ENCODE data around the gene ARHGAP15. TPM values are rescaled to one million over a fixed set of nuclear protein-coding genes. Genes with fewer than 3 reads are reported as not detected.
A peak's percentile ranks its signal among the peaks of the same experiment; 100 is the strongest.

ARHGAP15 gene
- total and polyA plus RNA-seq, 9 donors = 1.5 to 10.0 (median 2.6) TPM

GRCh38 chr2:143513081-143513480 lies 383.9 kb downstream of the ARHGAP15 start:
- intact Hi-C loops (cut with DNase I) = loop anchor here in 1 of 4 donors (5.0 kb wide), 1 partner anchor 1009 kb away; the partner anchor contains the start of gene ZEB2
- TF ChIP-seq CTCF (IDR thresholded peaks at IDR 0.05) = peak; percentile 64 to 67 (median 65)
- TF ChIP-seq POLR2A (IDR thresholded peaks at IDR 0.05) = no peak
- TF ChIP-seq EP300 (IDR thresholded peaks at IDR 0.05) = no peak
- peak; percentile 36 to 68 (median 56) for DNase-seq
- Histone ChIP-seq H3K27ac (peak overlapping the region in 1 of 2 donors; percentile 18), H3K9me3 (no peaks in the 10 kb centered on the region), H3K4me3 (no peak overlapping the region), H3K27me3 (no peaks in the 10 kb centered on the region), H3K4me1 (ENCODE audit: insufficient read depth) (no peaks in the 10 kb centered on the region), H3K36me3 (no peaks in the 10 kb centered on the region)
- WGBS, 3 donors = 3 to 7% (median 5%) methylated on average over 2 of the region's 2 CpGs

DNA sequence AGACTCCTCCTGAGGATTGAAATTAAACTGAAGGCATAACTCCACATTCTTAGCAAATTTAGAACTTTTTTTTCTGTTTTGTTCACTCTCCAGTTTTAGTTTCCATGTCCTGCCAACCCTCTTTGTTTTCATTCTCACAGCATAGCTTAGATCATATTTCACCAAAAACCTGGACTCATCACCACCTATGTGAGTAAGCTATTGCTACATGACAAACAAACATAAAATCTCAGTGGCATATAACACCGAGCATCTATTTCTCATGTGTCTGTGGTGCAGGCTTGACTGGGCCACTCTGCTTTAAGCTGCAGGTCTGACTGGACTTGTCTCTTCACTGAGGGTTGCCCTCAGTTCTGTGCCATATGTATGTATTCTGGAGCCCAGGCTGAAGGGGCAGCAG lies 385.2 kb downstream of the ARHGAP15 start:
- intact Hi-C loops (cut with DNase I) = loop anchor here in 1 of 4 donors (5.0 kb wide), 1 partner anchor 1008 kb away; the partner anchor contains the start of gene ZEB2
- 2 to 88% (median 27%) methylated on average over 1 of the region's 1 CpG for WGBS, 3 donors
- H3K27ac ChIP-seq = no peak overlapping the region

DNA sequence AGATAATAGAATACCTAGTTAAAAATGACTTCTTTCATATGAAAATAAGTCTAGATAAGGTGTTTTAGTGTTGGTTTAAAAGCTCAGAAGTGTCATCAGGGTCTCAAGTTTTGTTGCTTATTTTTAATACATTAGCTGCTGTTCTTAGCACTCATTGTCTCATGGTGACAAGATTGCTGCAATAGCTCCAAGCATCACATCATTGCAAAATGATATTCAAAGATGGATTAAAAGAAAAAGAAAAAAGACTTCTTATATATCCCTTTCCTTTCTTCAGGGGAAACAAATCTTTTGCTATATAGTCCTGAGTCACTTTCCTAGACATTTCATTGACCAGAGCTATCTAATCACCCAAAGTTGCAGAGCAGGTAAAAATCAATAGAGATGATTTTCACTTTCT lies 386.1 kb downstream of the ARHGAP15 start:
- no peak overlapping the region for H3K4me3 ChIP-seq
- TF ChIP-seq CTCF (IDR thresholded peaks at IDR 0.05) = no peak
- no peak for TF ChIP-seq EP300 (IDR thresholded peaks at IDR 0.05)
- TF ChIP-seq POLR2A (IDR thresholded peaks at IDR 0.05) = no peak
- H3K27me3 ChIP-seq = no peaks in the 10 kb centered on the region
- no peaks in the 10 kb centered on the region for H3K9me3 ChIP-seq
- no peak overlapping the region for H3K27ac ChIP-seq
- H3K4me1 ChIP-seq (ENCODE audit: insufficient read depth) = peaks cover 3% of the 10 kb centered on the region
- no peak for DNase-seq
- no peaks in the 10 kb centered on the region for H3K36me3 ChIP-seq
- intact Hi-C loops (cut with DNase I) = no loop called here

More for the DNA sequence above, 385.2 kb downstream of the ARHGAP15 start:
- no peak for TF ChIP-seq CTCF (IDR thresholded peaks at IDR 0.05)
- no peaks in the 10 kb centered on the region for H3K36me3 ChIP-seq
- H3K9me3 ChIP-seq = no peaks in the 10 kb centered on the region
- H3K27me3 ChIP-seq = no peaks in the 10 kb centered on the region
- DNase-seq = no peak
- H3K4me3 ChIP-seq = no peak overlapping the region
- H3K4me1 ChIP-seq (ENCODE audit: insufficient read depth) = peaks cover 3% of the 10 kb centered on the region

DNA sequence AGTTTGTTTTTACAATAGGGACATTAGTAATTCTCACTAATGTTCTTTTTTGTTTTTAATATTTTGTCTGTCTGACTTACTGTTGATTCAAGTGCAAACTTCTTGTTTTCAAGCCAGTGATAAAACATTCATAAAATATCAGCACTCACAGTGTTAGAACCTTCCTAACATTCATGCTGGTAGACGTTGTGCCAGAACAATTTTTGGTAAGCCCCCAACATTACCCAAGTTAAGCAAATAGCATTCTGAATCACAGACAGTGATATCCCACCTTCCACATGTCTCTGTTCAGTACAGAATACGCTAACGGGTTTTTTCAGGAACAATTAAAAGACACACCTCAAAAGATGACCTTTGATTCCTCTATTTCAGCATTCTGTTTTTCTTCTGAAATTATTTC lies 390.3 kb downstream of the ARHGAP15 start:
- no peaks in the 10 kb centered on the region for H3K36me3 ChIP-seq
- WGBS, 3 donors = 7 to 19% (median 18%) methylated on average over 3 of the region's 3 CpGs
- TF ChIP-seq POLR2A (IDR thresholded peaks at IDR 0.05) (no peak), EP300 (IDR thresholded peaks at IDR 0.05) (no peak), CTCF (IDR thresholded peaks at IDR 0.05) (no peak)
- intact Hi-C loops (cut with DNase I) = no loop called here
- no peak for DNase-seq
- no peaks in the 10 kb centered on the region for H3K9me3 ChIP-seq
- H3K4me1 ChIP-seq (ENCODE audit: insufficient read depth) = peaks cover 5% of the 10 kb centered on the region
- peak overlapping the region in 1 of 2 donors; percentile 31 for H3K27ac ChIP-seq
- no peak overlapping the region for H3K4me3 ChIP-seq
- no peaks in the 10 kb centered on the region for H3K27me3 ChIP-seq
